HG03342 (cell line): ENCODE data around the gene ETV6.

Source experiments
- ATAC-seq: cut with Tn5 transposase; IDR thresholded peaks from one replicate; pipeline ENCODE4 v1.9.1; 2021; ENCODE audit warnings: mild to moderate bottlenecking, moderate library complexity; ENCODE audit not compliant: unreplicated experiment

ETV6 gene

DNA sequence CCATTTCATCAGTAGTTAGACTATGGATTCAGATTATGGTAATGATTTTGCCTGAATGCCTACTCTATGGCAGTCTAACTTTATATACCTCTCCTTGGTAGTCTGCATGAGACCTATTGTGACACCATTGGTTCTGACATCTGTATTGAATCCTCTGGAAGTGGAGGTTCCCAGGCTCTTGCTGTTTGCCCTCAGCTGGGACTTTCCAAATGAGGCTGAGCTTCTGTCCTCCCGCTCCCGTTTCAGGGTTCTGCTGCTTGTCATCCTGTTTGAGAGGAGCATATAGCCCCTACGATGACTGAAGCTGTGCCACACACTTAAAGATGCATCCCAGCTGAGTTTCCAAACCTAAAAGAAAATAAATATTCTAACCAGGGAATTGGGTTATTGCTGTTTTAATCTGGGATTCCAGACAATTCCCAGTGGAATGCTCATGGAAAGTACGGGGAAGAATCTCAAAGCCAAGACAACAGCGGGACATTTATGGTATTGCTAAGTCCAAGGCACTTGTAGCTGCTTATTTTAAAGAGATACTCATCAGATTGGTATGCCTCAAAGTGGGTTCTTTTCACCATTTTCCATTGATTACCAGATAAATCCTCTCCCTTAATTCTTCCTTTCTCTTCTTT lies 105.9 kb downstream of the ETV6 start:
- ATAC-seq = no peak

DNA sequence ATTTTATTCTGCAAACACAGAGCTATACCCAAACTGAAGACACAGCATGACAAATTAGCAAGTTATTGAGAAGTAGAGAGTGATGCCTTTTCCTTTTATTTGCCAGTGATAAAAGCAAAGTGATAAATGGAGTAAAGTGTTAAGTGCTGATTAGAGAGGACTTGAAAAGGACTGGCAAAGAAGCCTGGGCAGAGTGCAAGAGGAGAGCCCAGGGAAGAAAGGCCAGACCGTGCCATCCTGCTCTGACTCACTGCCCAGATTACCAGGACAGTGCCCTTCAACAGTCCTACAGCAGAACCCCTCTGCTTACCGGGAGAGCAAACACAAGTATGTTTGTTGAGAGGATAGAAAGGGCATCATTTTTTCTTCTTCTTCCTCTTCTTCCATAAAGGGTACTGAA lies 106.5 kb downstream of the ETV6 start:
- no peak for ATAC-seq

DNA sequence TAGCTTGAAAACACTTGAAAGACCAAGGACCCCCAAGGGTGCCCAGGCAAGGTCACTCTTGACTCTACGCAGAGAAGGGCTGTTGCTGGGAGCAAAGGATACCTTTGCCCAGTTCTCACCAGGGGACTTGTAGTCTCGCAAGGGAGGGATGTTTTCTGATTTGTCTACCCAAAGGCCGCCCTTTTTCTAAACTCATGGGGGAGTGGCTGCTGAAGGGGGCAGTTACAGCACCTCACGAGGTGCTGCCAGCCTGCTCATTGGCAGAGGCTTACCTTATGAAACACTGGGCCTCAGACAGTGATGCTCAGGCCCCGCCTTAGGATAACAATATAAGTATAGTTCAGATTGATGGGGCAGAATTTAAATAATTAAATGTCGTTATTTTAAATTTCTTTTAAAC lies 107.0 kb downstream of the ETV6 start:
- no peak for ATAC-seq

DNA sequence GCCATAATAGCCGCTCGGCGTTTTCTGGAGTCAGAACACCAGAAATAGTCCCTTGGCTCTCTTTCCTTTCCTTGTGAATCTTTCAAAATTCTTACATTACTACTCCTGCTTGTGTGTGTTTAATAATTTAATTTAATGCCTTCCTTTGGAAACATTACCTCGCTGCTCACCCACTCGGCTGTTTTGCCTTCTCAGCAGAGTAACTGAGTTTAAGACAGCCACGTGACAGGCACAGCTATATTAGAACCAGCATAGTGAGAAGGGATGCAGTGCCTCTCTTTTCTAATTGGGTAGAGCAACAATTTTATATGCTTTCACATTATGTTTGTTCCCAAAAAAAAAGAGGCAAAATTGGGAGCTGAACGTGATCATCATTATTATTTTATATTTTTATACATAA lies 107.6 kb downstream of the ETV6 start:
- no peak for ATAC-seq

DNA sequence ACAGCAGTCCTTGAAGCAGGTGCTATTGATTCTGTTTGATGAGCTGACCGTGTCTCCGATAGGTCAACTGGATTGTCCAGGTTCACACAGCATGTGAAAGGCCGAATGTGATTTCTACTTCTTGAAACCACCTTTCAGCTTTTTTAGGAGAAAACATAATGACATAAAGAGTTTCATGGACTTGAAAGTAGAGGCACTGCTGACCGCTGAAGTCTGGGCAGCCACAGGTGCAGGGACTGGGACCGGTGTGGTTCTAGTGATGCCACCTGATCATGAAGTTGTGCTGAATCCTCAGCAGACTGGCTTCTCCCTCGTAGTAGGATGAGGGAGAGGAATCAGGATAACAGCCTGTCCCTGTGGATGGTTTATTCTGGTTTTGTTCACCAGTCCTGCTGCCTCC lies 108.1 kb downstream of the ETV6 start:
- ATAC-seq = no peak

DNA sequence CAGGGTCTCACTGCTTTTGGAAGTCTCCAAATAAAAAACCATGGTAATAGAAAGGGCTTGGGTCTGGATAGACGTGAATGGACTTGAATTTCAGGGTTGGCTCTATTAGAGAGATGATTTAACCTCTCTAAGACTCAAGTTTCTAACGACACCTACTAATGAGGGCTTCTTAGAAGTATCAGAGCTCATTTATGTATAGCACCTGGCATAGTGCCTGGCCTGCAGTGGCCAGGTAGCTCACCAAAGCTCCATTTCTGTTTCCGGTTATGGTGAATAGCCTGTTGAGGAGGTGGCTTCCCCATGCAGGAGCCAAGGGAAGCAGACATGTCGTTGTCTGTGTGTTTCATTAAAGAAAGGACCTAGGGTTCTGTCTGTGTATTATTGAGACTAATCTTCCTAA lies 108.6 kb downstream of the ETV6 start:
- ATAC-seq = no peak

DNA sequence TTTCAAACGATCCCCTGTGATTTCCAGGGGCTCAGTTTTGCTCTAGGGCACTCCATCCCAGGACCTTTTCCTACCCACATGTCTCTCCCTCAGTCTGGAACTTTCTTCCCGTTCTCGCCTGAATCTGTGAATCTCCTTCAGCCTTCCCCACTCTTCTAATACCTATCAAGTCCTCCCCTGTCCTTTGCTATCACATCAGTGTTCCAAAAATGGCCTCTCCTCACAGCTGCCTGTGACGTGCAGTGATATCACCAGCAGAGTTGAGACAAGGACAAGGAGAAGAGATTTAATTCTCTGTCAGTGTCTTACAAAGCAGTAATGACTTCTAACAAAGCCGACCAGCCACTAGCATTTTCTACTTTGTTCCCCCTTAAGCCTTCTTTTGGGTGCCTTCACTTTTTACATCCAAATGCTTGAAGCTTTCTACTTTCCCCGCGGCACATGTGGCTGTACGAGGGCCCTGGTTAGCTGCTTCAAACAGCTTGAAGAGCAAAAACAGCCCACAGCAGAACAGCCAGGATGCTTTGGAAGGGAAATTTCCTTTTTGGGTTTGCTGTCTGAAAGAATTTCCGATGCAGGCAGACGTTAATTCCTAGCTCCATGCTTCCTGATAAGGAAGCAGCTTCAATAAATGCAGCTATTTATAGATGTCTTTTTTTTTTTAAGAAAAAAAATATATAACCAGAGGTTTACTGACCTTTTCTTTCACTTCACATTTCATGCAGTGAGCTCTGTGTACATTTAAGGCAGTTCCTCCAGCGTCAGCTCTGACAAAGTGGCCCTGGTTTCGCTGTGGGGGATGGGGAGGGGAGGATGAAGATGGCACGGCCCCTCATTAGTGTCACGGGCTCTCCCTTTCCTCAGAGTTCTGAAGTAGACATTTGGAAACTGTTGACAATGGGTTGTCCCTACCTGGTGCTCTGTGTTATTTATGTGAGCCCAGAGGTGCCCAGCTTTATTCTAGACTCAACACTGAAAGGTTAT lies 109.3 kb downstream of the ETV6 start:
- no peak for ATAC-seq

DNA sequence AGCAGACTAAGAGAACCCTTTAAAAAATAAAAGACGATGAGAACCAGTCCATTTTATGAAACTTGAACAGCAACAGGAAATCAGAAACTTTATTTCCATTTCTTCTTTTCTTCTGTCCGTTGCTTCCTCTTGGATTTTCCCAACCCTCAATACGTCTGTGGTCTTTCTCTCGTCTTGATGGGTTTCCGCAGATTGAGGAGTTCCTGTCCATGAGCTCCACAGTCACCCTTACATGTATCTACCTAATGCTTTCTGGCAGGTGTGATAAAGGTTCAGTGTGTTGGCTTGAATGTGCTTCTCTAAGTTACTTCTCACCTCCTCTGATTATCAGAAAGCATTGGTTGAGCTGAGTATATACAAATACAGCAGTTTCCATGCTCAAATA lies 110.0 kb downstream of the ETV6 start:
- ATAC-seq = no peak

DNA sequence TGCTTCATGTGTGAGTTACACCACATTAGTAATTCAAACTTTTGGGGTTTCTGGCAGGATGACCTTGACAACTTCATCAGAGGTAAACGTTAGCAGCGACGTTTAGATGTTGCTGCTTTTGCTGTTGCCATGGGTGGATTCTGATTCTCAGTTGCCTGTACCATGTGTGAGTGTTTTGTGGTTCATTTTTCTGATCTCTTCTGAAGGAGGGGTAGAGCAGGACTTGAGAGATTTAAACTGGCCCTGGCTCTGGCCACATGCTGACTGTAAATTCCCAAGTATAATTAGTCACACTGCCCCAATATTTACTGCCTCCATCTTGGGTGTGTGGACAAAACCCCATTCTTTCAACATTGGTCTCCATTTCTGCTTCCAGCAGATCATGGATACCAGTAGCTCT lies 110.4 kb downstream of the ETV6 start:
- no peak for ATAC-seq

DNA sequence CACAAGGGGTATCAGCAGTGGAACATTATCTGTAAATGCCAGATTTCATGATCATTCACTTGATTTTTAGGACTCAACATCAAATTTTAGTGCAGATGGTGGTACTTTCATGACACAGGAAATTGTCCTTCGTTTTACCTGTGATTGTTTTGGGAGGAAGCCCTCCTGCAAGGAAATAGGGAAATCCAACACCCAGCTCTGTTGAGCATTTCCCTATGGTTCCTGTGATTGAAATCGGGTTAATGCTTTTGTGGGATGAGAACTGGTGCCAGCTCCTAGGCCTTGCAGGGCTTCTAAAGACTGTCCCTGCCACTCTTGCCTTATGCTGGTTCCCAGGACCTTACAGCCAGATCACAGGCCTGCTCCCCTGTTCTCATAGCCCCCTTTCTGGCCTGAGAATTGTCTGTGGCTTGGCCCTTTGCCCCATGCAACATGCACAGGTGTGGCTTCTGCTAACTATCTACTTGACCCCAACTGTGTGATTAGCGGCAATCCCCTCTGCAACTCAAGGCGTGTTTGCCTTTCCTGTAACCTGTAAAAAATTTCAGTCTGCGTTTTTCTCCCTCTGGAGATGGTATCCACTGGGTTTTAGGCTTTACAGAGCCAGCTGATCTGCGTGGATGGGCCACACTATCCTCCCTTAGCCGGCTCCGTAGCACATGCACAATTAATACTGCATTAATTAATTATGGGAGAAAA lies 112.5 kb downstream of the ETV6 start:
- ATAC-seq = peak; percentile 52

DNA sequence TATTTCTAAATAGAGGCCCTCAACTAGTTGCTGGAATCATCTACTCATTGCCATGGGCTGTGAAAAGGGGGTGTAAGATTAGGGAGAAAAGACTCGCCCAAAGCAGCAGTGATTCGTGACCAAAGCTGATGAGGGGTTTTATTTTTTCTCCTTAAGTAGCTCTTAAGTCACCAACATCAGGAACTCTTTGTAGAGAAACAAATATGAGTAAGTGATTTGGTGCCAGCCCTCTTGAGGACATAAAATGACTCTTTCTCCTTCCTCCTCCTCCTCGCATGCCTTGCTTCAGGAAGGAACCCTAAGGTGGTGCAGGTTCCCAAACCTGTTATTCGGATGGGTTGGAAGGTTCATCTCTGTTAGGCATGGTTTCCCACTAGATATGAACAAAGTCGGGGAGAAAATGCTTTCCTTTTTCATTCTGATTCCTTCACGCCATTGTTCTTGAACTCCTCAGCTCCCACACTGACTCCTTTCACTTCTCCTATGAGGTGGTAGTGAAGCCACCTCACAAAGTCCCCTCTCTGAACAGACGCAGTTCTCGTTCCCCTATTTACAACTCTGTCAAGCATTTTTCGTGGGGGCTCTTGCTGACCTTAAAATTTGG lies 113.4 kb downstream of the ETV6 start:
- ATAC-seq = peak; percentile 43

DNA sequence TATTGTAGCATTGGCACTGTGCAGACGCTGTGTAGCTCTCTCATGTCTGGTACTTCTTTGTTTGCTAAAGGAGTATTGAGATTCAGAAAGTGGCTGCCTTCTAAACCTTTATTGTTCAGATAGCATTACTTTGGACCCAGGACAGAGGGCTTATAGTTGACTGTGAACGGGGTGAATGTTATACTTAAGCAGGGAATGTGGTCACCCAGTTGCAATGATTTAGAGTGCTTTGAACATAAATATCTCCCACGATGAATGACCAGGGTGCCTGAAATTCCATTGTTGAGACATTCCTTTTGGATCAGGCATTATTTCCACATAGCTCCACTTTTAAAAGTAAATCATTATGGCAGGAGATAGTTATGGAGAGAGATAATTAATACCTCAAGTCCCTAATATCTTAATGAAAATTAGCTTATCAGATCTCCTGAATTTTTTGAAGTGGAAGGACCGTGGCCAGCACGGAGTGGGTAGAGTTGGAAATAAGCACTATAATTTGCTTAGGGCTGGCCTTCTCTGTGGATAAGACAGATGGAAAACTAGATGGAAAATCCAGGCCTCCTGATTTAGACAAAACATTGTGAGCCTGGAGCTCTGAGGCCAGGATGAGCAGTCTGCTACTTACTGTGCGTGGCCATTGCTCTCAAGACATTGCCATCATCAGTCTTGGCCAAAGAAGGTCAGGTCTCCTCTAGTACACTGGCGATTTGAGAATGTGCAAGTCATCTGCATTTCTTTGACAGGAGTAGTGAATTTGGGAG lies 114.5 kb downstream of the ETV6 start:
- no peak for ATAC-seq

DNA sequence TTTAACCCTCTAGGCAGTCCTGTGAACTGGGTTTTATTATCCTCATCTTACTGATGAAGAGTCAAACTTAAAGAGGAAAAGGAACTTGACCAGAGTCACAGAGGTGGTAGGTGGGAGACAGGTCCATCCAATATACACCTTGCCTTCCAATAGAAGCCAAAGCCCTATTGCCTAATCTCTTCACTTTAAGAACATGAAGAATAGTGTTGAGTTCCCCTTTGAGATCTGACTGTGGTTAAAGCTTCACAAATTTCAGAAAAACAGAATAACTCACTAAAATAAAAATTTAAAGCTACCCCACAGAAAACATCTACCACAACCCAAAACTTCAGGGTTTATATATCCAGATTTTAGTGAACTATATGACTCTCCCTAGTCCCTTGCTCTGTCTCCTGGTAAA lies 115.4 kb downstream of the ETV6 start:
- no peak for ATAC-seq

DNA sequence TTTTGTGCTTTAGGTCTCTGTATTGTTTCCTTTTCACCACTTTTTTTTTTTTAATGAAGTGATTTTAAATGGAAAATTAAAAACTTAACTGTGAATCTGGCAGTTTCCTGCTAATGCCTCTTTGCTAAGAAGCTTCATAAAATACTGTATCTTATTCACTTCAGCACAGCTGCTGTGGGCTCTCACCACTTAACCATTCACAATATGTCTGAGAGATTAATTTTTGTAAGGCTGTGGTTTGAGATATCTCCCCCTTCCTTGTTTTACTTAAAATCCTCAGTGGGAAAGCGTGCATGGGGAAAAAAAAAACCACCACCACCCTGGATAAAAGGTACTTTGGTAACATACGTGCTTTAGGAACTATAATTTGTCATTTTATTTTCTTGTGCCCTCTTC lies 115.9 kb downstream of the ETV6 start:
- ATAC-seq = no peak

DNA sequence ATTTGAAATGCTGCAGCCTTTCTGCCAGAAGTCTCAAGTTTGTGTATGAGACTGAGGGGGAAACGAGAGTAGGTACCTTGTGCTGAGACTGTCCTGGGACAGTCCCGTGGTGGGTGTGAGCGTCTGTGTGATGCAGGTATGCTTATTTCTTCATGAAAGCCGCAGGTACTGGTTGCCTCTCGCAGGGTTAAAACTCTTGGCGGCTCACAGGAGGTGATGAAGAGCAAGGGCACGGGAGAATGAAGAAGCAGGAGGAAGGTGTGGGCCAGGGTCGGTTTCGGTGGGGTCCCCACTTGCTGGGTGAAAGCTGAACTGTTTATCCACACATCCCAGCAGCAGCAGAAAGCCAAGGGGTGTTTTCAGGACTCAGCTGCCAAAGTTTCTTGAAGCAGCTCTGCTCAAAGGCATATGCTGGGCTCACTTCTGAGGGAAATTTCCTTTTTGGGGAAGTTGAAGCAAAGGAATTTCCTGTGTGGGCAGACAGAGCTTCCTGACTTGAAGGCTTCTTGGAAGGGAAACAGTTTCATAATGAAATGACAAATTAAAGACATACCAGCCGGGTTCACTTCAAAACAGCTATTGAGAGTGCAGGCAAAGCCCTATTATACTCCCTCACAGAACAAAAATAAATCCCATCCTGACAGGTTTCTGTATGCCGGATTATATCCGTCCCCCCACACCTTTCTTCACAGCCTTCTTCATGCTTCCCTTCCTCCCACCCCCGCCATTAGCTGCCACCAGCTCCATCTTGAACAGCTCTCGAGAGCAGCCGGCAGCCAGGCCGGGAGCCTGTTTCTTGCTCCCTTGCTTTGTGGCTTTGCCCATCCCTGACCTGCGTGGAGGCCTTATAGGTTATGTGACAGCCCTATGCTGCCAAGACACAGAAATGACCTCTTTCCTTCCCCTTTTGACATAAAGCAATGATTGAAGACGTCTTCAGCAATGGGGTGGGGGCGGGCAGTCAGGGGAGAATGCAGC lies 116.6 kb downstream of the ETV6 start:
- peak; percentile 54 for ATAC-seq

DNA sequence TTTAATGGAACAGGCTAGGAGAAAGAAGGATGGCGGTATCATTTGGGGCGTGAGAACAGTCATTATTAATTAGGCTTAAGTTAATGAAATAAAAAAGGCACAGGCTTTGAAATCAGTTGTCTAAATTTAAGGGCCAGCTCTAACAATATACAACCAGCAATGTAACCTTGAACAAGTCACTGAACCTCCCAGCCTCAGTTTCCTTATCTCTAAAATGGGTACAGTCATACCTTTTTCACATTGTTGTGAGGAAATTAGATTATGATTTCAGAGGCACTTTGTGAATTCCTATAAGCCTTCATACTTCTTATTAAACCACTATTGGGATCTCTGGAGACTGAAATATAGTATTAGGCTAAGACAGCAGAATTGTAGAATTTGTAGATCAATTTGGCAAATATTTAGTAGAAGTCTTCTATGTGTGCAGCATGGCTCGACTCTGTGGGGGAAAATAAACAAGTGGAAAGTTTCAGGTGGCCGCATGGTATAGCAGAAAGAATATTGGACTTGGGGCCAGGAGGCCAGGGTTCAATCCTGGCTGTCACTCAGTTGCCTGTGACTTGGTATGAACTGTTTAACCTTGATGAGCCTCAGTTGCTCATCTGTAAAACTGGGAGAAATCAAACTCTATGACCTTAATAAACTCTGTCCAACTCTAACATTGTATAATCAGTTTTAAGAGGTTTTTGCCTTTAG lies 117.7 kb downstream of the ETV6 start:
- ATAC-seq = no peak

DNA sequence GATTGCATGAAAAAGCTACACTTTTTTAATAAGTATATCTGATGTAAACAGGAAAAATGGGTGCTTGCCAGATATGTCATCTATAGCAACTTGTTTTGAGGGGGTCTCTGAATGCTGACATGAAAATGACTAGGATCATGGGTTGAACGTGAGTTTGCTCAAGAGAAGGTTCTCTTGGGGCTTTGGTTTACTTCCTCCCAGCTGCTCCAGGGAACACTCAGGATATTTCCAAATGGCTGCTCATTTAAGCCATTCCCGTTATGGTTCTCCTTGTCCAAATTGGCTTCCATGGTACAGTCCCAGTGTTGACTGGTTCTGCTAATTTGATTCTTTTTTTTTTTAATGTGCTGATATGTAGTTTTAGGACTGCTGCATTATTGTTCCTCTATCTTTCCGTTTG lies 118.3 kb downstream of the ETV6 start:
- no peak for ATAC-seq

DNA sequence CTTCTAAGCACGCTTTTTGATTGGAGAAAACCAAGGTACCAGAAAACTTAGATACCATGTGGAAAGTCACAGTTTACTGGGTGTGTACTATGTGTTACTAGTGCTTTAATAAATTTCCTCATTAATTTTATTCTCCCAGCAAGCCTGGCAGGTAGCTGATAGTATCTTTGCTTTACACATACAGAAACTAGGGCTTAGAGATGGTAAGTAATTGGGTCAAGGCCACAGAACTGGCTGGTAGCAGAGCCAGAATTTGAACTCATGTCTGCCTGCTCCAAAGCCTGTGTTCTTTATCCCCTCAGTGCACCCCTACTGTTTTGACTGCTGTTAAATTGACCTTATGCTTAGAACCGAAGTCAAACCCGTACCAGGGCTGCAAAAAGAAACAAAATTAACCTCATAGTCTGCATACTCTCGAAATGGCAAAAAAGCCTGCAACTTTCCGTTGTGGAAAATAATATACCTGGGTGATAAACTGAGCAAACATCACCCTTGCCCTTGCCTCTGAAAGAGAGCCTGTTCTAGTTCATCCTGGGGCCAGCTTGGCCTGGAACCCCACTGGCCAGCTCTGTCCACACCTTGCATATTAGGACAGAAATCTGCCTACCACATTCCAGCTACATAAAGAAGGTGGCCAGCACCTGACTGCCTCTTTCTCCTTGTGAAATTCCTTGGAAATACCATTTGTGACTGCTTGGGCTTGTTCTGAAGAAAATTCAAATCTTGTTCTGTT lies 118.9 kb downstream of the ETV6 start:
- ATAC-seq = no peak
